SK-MEL-5 (cell line): ENCODE data around the gene SYT12. TPM values are rescaled to one million over a fixed set of nuclear protein-coding genes. Genes with fewer than 3 reads are reported as not detected.

Experiments
- DNase-seq: peaks from one replicate; pipeline ENCODE4 v3.0.0-alpha.2; 2016; ENCODE audit warnings: low read depth, low spot score
- in situ Hi-C: cut with HindIII; loops from 2 replicates; pipeline ENCODE4 v1.10.0; 2016; ENCODE audit warnings: low sequenced_read_pairs, high pct_unique_total_duplicates, low pct_unique_long_range_greater_than_20kb
- total RNA-seq: library from RNA; depleted of rRNA; stranded (reverse); fragments of >200 nt; shearing (Covaris generic); gene quantifications from 2 replicates; pipeline ENCODE4 v1.2.3, GENCODE V29; 2014

The SYT12 gene
- total RNA-seq, 1 experiment from 2014 or later = not detected

DNA sequence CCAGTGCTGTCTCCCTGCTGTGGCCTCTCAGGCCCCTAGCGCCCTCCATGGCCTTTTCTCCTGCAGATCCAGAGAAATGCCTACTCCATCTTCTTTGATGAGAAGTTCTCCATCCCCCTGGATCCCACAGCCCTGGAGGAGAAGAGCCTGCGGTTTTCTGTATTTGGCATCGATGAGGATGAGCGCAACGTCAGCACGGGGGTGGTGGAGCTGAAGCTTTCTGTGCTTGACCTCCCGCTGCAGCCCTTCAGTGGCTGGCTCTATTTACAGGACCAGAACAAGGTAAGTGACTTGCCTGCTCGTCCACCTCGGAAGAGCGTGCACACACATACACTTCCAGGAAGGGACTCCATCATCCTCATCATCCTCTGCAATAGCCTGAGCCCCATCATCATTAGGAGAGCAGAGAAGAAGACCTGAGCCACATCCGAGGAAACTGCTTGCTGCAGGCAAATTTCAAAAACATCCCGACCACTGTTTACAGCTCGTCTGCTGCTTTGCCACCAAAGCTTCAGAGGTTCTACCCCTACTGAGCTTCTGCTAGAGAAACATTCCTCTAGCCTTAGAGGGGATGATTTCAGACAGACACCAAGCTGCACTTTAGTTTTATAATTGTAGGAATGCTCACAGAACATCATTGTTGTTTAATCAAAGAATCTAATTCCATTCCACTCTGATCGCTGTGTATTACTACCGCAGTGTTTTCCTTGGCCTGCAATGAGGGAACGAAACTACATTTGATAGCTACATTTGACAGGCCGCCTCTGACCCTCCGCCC lies 20.8 kb downstream of the SYT12 start:
- no peak for DNase-seq
- in situ Hi-C loops = no loop called here

GRCh38 chr11:67044496-67044895 lies 21.6 kb downstream of the SYT12 start:
- in situ Hi-C loops = no loop called here

GRCh38 chr11:67045314-67045713 lies 22.4 kb downstream of the SYT12 start:
- peak; percentile 19 for DNase-seq
- in situ Hi-C loops = no loop called here

More at GRCh38 chr11:67044496-67044895, 21.6 kb downstream of the SYT12 start:
- no peak for DNase-seq

DNA sequence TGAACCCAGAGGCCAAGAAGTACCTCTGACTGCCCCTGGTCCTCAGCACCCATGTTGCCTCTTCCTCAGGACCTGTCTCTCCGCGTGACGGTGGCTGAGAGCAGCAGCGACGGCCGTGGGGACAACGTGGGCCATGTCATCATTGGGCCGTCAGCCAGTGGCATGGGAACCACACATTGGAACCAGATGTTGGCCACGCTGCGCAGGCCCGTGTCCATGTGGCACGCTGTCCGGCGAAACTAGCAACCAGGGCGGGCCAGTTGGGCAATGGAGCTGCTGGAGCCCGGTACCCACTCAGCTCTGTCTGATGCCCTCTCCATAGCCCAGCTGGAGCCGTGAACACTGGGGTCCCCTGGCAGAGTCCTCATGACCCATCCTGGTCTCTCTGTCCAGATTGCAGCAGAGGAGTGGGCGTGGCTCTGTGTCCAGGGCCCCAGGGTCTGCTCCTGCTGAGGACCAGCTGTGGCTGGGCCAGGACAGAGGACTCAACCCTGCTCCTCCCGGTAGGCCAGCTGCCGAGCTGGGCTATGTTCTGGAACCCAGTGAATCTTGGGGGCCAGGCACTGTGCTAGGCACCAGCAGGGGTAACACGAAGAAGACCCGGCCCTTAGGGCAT lies 25.7 kb downstream of the SYT12 start:
- in situ Hi-C loops = no loop called here

GRCh38 chr11:67050139-67050538 lies 27.2 kb downstream of the SYT12 start:
- no peak for DNase-seq
- in situ Hi-C loops = no loop called here

More for the DNA sequence above, 25.7 kb downstream of the SYT12 start:
- no peak for DNase-seq

GRCh38 chr11:67051180-67051893 lies 28.4 kb downstream of the SYT12 start:
- in situ Hi-C loops = no loop called here
- DNase-seq = no peak

DNA sequence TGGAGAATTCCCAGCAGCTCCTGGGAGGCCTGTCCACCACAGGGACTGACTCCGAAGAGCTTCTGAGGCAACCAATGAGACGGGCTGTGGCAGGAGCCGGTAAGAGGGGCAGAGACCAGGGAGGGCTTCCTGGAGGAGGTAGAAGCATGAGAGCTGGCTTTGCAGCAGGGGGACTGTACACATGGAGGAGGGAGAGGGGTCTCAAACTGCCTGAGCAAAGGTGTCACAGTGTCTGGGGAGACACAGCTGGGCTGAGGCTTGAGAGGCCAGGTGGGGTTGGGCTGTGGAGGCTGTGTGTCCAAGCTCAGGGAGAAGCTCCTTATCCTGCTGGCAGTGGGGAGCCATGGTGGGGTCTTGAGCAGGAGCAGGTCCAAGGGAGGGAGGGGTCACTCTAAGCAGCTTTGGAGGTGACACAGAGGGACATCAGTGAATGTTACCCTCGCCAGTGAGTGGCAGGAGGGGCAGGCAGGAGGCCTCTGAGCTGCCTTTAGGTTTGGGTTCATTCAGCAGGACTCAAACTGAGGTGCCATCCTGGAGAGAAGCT lies 29.1 kb downstream of the SYT12 start:
- in situ Hi-C loops = no loop called here
- no peak for DNase-seq

DNA sequence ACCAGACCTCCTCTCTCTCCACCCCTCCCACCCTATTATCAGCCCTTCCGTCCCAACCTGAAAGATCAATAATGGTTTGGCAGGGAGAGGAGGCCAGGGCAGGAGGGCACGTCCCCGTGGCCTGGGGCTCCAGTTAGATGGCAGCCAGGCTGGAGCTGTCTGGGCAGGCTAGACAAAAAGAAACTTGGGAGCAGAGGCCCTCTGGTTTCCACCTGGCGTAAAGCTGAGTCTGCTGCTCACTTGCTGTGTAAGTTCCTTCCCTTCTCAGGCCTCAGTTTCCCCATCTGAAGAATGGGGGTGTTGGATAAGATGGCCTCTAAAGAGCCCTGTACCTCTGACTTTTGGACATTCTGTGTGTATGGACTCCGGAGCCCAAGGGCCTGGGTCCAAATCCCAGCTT lies 30.0 kb downstream of the SYT12 start:
- in situ Hi-C loops = no loop called here
- no peak for DNase-seq

- in situ Hi-C loops = no loop called here
- peak; percentile 54 for DNase-seq
Measured at GRCh38 chr11:67053896-67054329, 31.0 kb downstream of the SYT12 start.

GRCh38 chr11:67054346-67054835 lies 31.5 kb downstream of the SYT12 start:
- no peak for DNase-seq
- in situ Hi-C loops = no loop called here

GRCh38 chr11:67054836-67055523 lies 32.0 kb downstream of the SYT12 start:
- no peak for DNase-seq
- in situ Hi-C loops = no loop called here

DNA sequence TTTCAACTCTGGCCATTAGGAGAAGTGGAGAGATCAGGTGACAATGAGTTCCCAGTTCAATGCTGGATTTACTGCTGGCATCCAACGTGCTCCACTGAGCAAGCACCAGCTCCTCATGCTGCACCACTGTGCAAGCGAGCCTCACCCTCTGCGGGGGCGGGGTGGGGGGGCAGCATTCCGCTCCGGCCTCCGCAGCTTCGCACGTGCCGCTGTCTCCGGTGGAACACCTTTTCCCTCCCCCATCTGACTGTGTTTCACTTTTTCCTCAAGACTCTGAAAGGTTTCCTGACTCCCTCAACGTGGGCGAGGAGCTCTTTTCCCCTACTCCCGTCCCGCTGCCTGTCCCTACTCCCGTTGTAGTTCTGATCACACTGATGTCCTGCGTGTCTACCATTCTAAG lies 32.9 kb downstream of the SYT12 start:
- in situ Hi-C loops = no loop called here
- DNase-seq = no peak

- no peak for DNase-seq
- in situ Hi-C loops = no loop called here
Measured at GRCh38 chr11:67056267-67057204, 33.6 kb downstream of the SYT12 start, which contains the start of gene RHOD. RHOD (plus strand) TSS chr11:67056847; CDS start chr11:67056903, 56 bp downstream.

- DNase-seq = no peak
- in situ Hi-C loops = no loop called here
Measured at GRCh38 chr11:67057205-67057672, 34.3 kb downstream of the SYT12 start.

GRCh38 chr11:67058506-67058905 lies 35.6 kb downstream of the SYT12 start:
- no peak for DNase-seq
- in situ Hi-C loops = no loop called here

GRCh38 chr11:67059671-67060070 lies 36.7 kb downstream of the SYT12 start:
- in situ Hi-C loops = no loop called here
- DNase-seq = no peak
